HCT116 (cell line): ENCODE results near the gene RBFOX2. TPM values are rescaled to one million over a fixed set of nuclear protein-coding genes. Genes with fewer than 3 reads are reported as not detected.

Experiments
- ATAC-seq: fragments of 200-7000 bp; cut with Tn5 transposase; 2 replicates; pipeline ENCODE4 v1.9.1; 2020; ENCODE audit warnings: mild to moderate bottlenecking, moderate library complexity
- BruUV-seq: library from RNA; stranded (reverse); fragments of 400-500 nt; replicated peaks from 2 replicates; lab custom pipeline; 2021; lab: Mats Ljungman, UMichigan
- CTCF ChIA-PET: fragments of 300-600 bp; sonication (Branson Sonifier 250); formaldehyde crosslinking; loops from one replicate; lab custom pipeline; 2021; ENCODE audit warnings: antibody characterized with exemption; lab: Charles Lee
- POLR2A ChIA-PET: fragments of 300-600, 350-600 bp; sonication (Branson Sonifier 250); formaldehyde crosslinking; loops from one replicate; lab custom pipeline; 2021; ENCODE audit warnings: antibody characterized with exemption; lab: Charles Lee
- RAD21 ChIA-PET, 2 experiments: fragments of 300-600 bp; sonication (Branson Sonifier 250); formaldehyde crosslinking; loops; one replicate each; lab custom pipeline; 2023; ENCODE audit warnings: low total read pairs in 2 of 2; ENCODE audit not compliant: uncharacterized antibody in 2 of 2, unreplicated experiment in 2 of 2, low non-redundant PET in 1 of 2; lab: Charles Lee
- DNase-seq: peaks from one replicate; pipeline ENCODE4 v3.0.0-alpha.2; 2010; ENCODE audit warnings: low read depth, low spot score
- H2AFZ ChIP-seq: fragments of 200-600 bp; shearing (Covaris generic), sonication (generic); 2 replicates; pipeline ENCODE4 v1.6.1; 2017; ENCODE audit warnings: low read depth, mixed run types, mixed read lengths, antibody characterized with exemption, low read length; ENCODE audit not compliant: poor library complexity, severe bottlenecking
- H3K27ac ChIP-seq: 2 replicates; pipeline ENCODE4 v1.5.1; 2012; ENCODE audit warnings: low read depth, low read length
- H3K27me3 ChIP-seq: fragments of 200-600 bp; sonication (generic); 2 replicates; pipeline ENCODE4 v1.6.1; 2016; ENCODE audit warnings: mixed run types, low read length, mixed read lengths; ENCODE audit not compliant: insufficient read depth
- H3K36me3 ChIP-seq, 2 experiments: fragments of 200-500 bp in 1 of 2; fragments of 200-600 bp in 1 of 2; sonication (Bioruptor generic) in 1 of 2; sonication (generic) in 1 of 2; 2 replicates each; pipeline versions ENCODE4 v1.5.1 to v1.6.1; 2014 to 2016; ENCODE audit warnings: low read length in 2 of 2, inconsistent platforms in 1 of 2, mixed read lengths in 1 of 2, mixed run types in 1 of 2; ENCODE audit not compliant: insufficient read depth in 2 of 2, control insufficient read depth in 1 of 2
- H3K4me1 ChIP-seq, 2 experiments: fragments of 200-600 bp in 1 of 2; sonication (generic) in 1 of 2; 2 replicates each; pipeline versions ENCODE4 v1.5.1 to v1.6.1; 2012 to 2017; ENCODE audit warnings: low read length in 2 of 2, inconsistent platforms in 1 of 2, mild to moderate bottlenecking in 1 of 2, mixed read lengths in 1 of 2, mixed run types in 1 of 2, moderate library complexity in 1 of 2; ENCODE audit not compliant: insufficient read depth in 2 of 2, control insufficient read depth in 1 of 2
- H3K4me2 ChIP-seq: fragments of 200-600 bp; sonication (generic); 2 replicates; pipeline ENCODE4 v1.6.1; 2017; ENCODE audit warnings: mixed run types, low read length, mixed read lengths
- H3K4me3 ChIP-seq, 2 experiments: fragments of 200-600 bp in 1 of 2; sonication (generic) in 1 of 2; replicated peaks in 1 of 2; 2 replicates each; pipeline ENCODE4 v1.5.1; 2011 to 2016; ENCODE audit warnings: low read length in 2 of 2, control low read depth in 1 of 2, low read depth in 1 of 2, mild to moderate bottlenecking in 1 of 2, mixed read lengths in 1 of 2, mixed run types in 1 of 2
- H3K79me2 ChIP-seq: fragments of 200-600 bp; sonication (generic); 2 replicates; pipeline ENCODE4 v1.6.1; 2017; ENCODE audit warnings: mild to moderate bottlenecking, mixed run types, low read length, moderate library complexity, mixed read lengths; ENCODE audit not compliant: insufficient read depth
- H3K9ac ChIP-seq: fragments of 200-600 bp; sonication (generic); 2 replicates; pipeline ENCODE4 v1.6.1; 2016; ENCODE audit warnings: low read length, mixed read lengths
- H3K9me2 ChIP-seq: fragments of 200-600 bp; sonication (generic), shearing (Covaris generic); 2 replicates; pipeline ENCODE4 v1.6.1; 2017; ENCODE audit warnings: mixed run types, mild to moderate bottlenecking, moderate library complexity; ENCODE audit not compliant: insufficient read depth
- H3K9me3 ChIP-seq, 2 experiments: fragments of 200-500 bp in 1 of 2; fragments of 200-600 bp in 1 of 2; sonication (Bioruptor generic) in 1 of 2; sonication (generic) in 1 of 2; 2 replicates each; pipeline ENCODE4 v1.6.1; 2014 to 2017; ENCODE audit warnings: low read length in 2 of 2, mixed read lengths in 2 of 2, inconsistent platforms in 1 of 2, low read depth in 1 of 2, mild to moderate bottlenecking in 1 of 2, mixed run types in 1 of 2, moderate library complexity in 1 of 2; ENCODE audit not compliant: control insufficient read depth in 1 of 2, insufficient read depth in 1 of 2
- H4K20me1 ChIP-seq: fragments of 200-600 bp; sonication (generic), shearing (Covaris generic); 2 replicates; pipeline ENCODE4 v1.6.1; 2017; ENCODE audit warnings: mixed run types, mild to moderate bottlenecking, moderate library complexity; ENCODE audit not compliant: insufficient read depth
- ATF3 ChIP-seq: IDR thresholded peaks from 2 replicates; pipeline ENCODE4 v1.6.1; 2012
- CBX3 ChIP-seq: IDR thresholded peaks from 2 replicates; pipeline ENCODE4 v1.6.1; 2012; ENCODE audit warnings: low read depth
- CTCF ChIP-seq, 3 experiments: fragments of 200-600 bp in 1 of 3; sonication (generic) in 1 of 3; IDR thresholded peaks in 2 of 3; conservative IDR thresholded peaks in 1 of 3; 2 replicates each; pipeline ENCODE4 v1.5.1; 2012 to 2017; ENCODE audit warnings: low read depth in 2 of 3, low read length in 2 of 3, antibody characterized with exemption in 1 of 3, borderline replicate concordance in 1 of 3, control low read depth in 1 of 3, mild to moderate bottlenecking in 1 of 3, mixed read lengths in 1 of 3, mixed run types in 1 of 3, moderate library complexity in 1 of 3; ENCODE audit not compliant: insufficient read depth in 1 of 3
- ELF1 ChIP-seq: IDR thresholded peaks from 2 replicates; pipeline ENCODE4 v1.6.1; 2012; ENCODE audit warnings: low read depth, borderline replicate concordance
- EZH2 ChIP-seq: fragments of 200-600 bp; sonication (generic); IDR thresholded peaks from 2 replicates; pipeline ENCODE4 v1.6.1; 2017; ENCODE audit warnings: antibody characterized with exemption, mixed run types
- EZH2phosphoT487 ChIP-seq: fragments of 200-600 bp; IDR thresholded peaks from 2 replicates; pipeline ENCODE4 v1.6.1; 2018; ENCODE audit warnings: antibody characterized with exemption, borderline replicate concordance
- FOSL1 ChIP-seq: IDR thresholded peaks from 2 replicates; pipeline ENCODE4 v1.6.1; 2012; ENCODE audit warnings: low read depth
- JUND ChIP-seq: IDR thresholded peaks from 2 replicates; pipeline ENCODE4 v1.6.1; 2012
- POLR2A ChIP-seq: IDR thresholded peaks from 2 replicates; pipeline ENCODE4 v1.7.0; 2011; ENCODE audit warnings: borderline replicate concordance; ENCODE audit not compliant: insufficient read depth, insufficient read length; ENCODE audit errors: extremely low read depth
- RAD21 ChIP-seq: IDR thresholded peaks from 2 replicates; pipeline ENCODE4 v1.6.1; 2012; ENCODE audit warnings: low read depth, mild to moderate bottlenecking
- REST ChIP-seq: IDR thresholded peaks from 2 replicates; pipeline ENCODE4 v1.6.1; 2012; ENCODE audit warnings: low read depth
- SP1 ChIP-seq: IDR thresholded peaks from 2 replicates; pipeline ENCODE4 v1.6.1; 2012; ENCODE audit warnings: low read depth
- TCF7L2 ChIP-seq: IDR thresholded peaks from 2 replicates; pipeline ENCODE4 v1.7.0; 2011; ENCODE audit warnings: borderline replicate concordance, inconsistent platforms; ENCODE audit not compliant: insufficient read depth, insufficient read length; ENCODE audit errors: extremely low read depth
- YY1 ChIP-seq: IDR thresholded peaks from 2 replicates; pipeline ENCODE4 v1.6.1; 2011; ENCODE audit warnings: low read length, low read depth, moderate library complexity, mild to moderate bottlenecking; ENCODE audit not compliant: insufficient replicate concordance; ENCODE audit errors: extremely low read depth
- ZBTB33 ChIP-seq: IDR thresholded peaks from 2 replicates; pipeline ENCODE4 v1.6.1; 2011; ENCODE audit warnings: mild to moderate bottlenecking, low read length, moderate library complexity; ENCODE audit not compliant: insufficient replicate concordance; ENCODE audit errors: extremely low read depth
- ZFX ChIP-seq: fragments of 450-650 bp; IDR thresholded peaks from 2 replicates; pipeline ENCODE4 v1.6.1; 2017
- ZNF274 ChIP-seq: fragments of 200-500 bp; sonication (Bioruptor generic); IDR thresholded peaks from 2 replicates; pipeline ENCODE4 v1.6.1; 2014; ENCODE audit warnings: mild to moderate bottlenecking, low read depth, low read length, inconsistent platforms
- intact Hi-C: fragments of 100-400 bp; cut with micrococcal nuclease; formaldehyde crosslinking; loops from 2 replicates; pipeline ENCODE4 v1.10.0; 2022
- total RNA-seq: library from RNA; stranded (reverse); gene quantifications from one replicate; pipeline ENCODE4 v1.2.1, GENCODE V29; 2021; ENCODE audit not compliant: unreplicated experiment

The RBFOX2 gene
- total RNA-seq, 1 experiment from 2014 or later: 83.9 TPM

GRCh38 chr22:35846804-35847203, 181.8 kb downstream of the RBFOX2 start:
- ChIA-PET POLR2A (interaction anchor here (0.6 kb wide), 1 partner anchor 168 kb away, joined by 3 read pairs; no protein-coding TSS in a partner anchor), RAD21 (no interaction called here), CTCF (interaction anchor here (1.3 kb wide), 1 partner anchor 215 kb away, joined by 3 read pairs; no protein-coding TSS in a partner anchor)
- Histone ChIP-seq H3K9me3 (no peaks in the 10 kb centered on the region), H3K4me2 (no peak overlapping the region), H3K4me1 (peaks cover 15 to 20% of the 10 kb centered on the region in 2 experiments; a peak in 3 of 4 replicates), H2AFZ (no peak overlapping the region), H3K36me3 (no peaks in the 10 kb centered on the region), H3K9me2 (no peaks in the 10 kb centered on the region), H3K27ac (no peak overlapping the region), H4K20me1 (no peaks in the 10 kb centered on the region), H3K4me3 (no peak overlapping the region), H3K27me3 (no peaks in the 10 kb centered on the region), H3K79me2 (peaks cover 35% of the 10 kb centered on the region), H3K9ac (no peak overlapping the region)
- no TSS peak for BruUV-seq
- intact Hi-C loops: no loop called here
- TF ChIP-seq YY1 (no peak), RAD21 (no peak), CBX3 (no peak), SP1 (no peak), POLR2A (no peak), FOSL1 (no peak), REST (no peak), CTCF (IDR thresholded peaks at IDR 0.05 in 2 of 3, conservative IDR thresholded peaks at IDR 0.05 in 1 of 3; ENCODE audit: borderline replicate concordance in 1 of 3, insufficient read depth in 1 of 3, low read depth in 2 of 3, low read length in 2 of 3) (no peak), ZNF274 (no peak), EZH2 (no peak), ZFX (no peak), ELF1 (no peak), JUND (no peak), EZH2phosphoT487 (no peak), ZBTB33 (no peak), TCF7L2 (no peak), ATF3 (no peak)
- ATAC-seq: no peak
- no peak for DNase-seq
